Glutamatergic neuron (in vitro differentiated cells): Measurements from ENCODE around the gene C1orf216. TPM values are rescaled to one million over a fixed set of nuclear protein-coding genes. Genes with fewer than 3 reads are reported as not detected.
"Not testable (repeated sequence)": the region's sequence is repeated elsewhere in the genome, so short reads cannot be mapped to it uniquely, and the experiment has no call there.

Experiments
- DNase-seq: peaks from one replicate; pipeline ENCODE4 v3.0.0; 2022
- H3K27ac Mint-ChIP-seq: one replicate; pipeline ENCODE4 v1.8.0; 2020; ENCODE audit warnings: mild to moderate bottlenecking, mixed read lengths, inconsistent platforms; ENCODE audit not compliant: unreplicated experiment
- H3K27me3 Mint-ChIP-seq: one replicate; pipeline ENCODE4 v1.8.0; 2020; ENCODE audit warnings: mild to moderate bottlenecking, moderate library complexity, mixed read lengths, inconsistent platforms; ENCODE audit not compliant: unreplicated experiment
- H3K36me3 Mint-ChIP-seq: one replicate; pipeline ENCODE4 v1.8.0; 2020; ENCODE audit warnings: mild to moderate bottlenecking, mixed read lengths, inconsistent platforms; ENCODE audit not compliant: unreplicated experiment
- H3K4me1 Mint-ChIP-seq: one replicate; pipeline ENCODE4 v1.8.0; 2020; ENCODE audit warnings: mild to moderate bottlenecking, low read depth, mixed read lengths, inconsistent platforms; ENCODE audit not compliant: unreplicated experiment
- H3K4me3 Mint-ChIP-seq: one replicate; pipeline ENCODE4 v1.8.0; 2020; ENCODE audit warnings: mild to moderate bottlenecking, mixed read lengths, inconsistent platforms; ENCODE audit not compliant: unreplicated experiment
- H3K9me3 Mint-ChIP-seq: one replicate; pipeline ENCODE4 v1.8.0; 2020; ENCODE audit warnings: mild to moderate bottlenecking, moderate library complexity, mixed read lengths, inconsistent platforms; ENCODE audit not compliant: unreplicated experiment
- total RNA-seq: library from RNA; stranded (reverse); fragmentation: NEBNext Ultra II Directional; extraction: Animal tissue kit (Norgen Biotek cat#: 25700); gene quantifications from one replicate; pipeline ENCODE4 v1.2.1, GENCODE V29; 2021; ENCODE audit not compliant: unreplicated experiment
- TF ChIP-seq, protein P1 (sequence below): fragments of 200-600 bp; sonication (generic); IDR thresholded peaks from one replicate; pipeline ENCODE4 v1.5.0; 2021; ENCODE audit not compliant: partially characterized antibody, unreplicated experiment

Gene C1orf216
- total RNA-seq, 1 donor from 2014 or later = 21.6 TPM

DNA sequence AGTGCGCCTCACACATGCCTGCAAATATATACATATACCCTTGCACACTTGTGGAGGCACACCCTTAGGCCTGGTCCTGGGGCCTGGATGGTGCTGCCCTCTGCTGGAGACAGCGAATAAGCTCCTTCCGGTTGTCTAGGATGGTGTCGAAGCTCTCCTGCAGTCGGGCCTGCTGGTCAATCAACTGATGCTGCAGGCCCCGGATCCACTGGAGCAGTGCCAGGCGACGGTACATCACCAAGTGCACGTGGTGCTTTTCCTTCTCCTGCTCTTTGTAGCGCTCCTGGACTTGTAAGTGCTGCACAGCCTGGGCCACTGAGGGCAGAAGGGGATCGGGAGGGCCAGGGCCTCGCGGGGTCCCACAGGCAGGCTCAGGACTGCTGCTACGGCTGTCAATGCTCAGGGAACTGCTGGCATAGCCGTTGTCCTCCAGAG is 3.1 kb downstream of the C1orf216 start:
- peaks cover 6% of the 10 kb centered on the region for H3K27me3 Mint-ChIP-seq
- H3K4me1 Mint-ChIP-seq = peaks cover 23% of the 10 kb centered on the region
- H3K9me3 Mint-ChIP-seq = peaks cover 7% of the 10 kb centered on the region
- DNase-seq = peak; percentile 85
- TF ChIP-seq, protein P1, sequence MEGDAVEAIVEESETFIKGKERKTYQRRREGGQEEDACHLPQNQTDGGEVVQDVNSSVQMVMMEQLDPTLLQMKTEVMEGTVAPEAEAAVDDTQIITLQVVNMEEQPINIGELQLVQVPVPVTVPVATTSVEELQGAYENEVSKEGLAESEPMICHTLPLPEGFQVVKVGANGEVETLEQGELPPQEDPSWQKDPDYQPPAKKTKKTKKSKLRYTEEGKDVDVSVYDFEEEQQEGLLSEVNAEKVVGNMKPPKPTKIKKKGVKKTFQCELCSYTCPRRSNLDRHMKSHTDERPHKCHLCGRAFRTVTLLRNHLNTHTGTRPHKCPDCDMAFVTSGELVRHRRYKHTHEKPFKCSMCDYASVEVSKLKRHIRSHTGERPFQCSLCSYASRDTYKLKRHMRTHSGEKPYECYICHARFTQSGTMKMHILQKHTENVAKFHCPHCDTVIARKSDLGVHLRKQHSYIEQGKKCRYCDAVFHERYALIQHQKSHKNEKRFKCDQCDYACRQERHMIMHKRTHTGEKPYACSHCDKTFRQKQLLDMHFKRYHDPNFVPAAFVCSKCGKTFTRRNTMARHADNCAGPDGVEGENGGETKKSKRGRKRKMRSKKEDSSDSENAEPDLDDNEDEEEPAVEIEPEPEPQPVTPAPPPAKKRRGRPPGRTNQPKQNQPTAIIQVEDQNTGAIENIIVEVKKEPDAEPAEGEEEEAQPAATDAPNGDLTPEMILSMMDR = peak; percentile 86
- H3K4me3 Mint-ChIP-seq = peak overlapping the region; percentile 55
- H3K36me3 Mint-ChIP-seq = no peaks in the 10 kb centered on the region
- H3K27ac Mint-ChIP-seq = peak overlapping the region; percentile 9

DNA sequence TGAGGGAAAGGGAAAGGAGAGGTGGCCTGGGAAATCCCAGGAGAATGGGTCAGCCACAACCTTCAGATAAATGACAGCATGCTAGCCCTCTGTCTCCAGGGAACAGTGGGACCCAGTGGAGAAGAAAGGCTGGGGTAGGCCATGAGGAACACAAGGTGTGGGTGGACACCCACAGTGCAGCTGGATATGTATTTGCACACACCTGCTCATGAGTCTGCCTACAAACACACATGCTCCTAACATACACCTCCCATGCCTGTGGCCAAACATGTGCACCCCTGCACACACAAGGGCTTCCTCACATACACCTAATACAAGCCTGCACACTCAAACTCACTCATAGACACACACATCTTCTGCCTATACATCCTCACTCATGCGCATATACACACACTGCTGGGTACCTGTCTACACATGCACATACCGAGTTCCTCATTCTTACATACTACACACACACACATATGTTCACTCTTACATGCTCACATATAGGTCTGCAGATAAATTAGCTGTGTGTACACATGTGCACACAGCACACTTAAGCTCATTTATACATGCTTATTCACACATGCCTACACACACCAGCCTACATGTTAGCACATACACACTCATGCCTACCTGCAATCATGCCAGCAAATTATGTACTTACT is 3.6 kb downstream of the C1orf216 start:
- H3K4me1 Mint-ChIP-seq = peaks cover 23% of the 10 kb centered on the region
- DNase-seq = no peak
- peaks cover 6% of the 10 kb centered on the region for H3K27me3 Mint-ChIP-seq
- TF ChIP-seq, protein P1 = no peak
- H3K9me3 Mint-ChIP-seq = peaks cover 7% of the 10 kb centered on the region
- peak overlapping the region; percentile 55 for H3K4me3 Mint-ChIP-seq
- H3K36me3 Mint-ChIP-seq = no peaks in the 10 kb centered on the region
- H3K27ac Mint-ChIP-seq = peak overlapping the region; percentile 9

DNA sequence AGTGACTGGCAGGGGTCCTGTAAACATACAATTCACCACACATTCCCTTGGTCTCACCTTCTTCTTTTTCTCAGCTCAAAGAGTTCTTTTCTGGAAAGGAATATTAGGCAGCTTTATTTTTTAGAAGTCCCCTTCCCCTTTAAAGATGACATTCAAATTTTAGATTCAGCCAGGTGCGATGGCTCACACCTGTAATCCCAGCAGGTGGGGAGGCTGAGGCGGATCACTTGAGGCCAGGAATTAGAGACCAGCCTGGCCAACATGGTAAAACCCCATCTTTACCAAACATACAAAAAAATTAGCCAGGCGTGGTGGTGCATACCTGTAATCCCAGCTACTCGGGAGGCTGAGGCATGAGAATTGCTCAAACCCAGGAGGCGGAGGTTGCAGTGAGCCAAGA is 7.6 kb downstream of the C1orf216 start:
- not testable (repeated sequence) for H3K27ac Mint-ChIP-seq, DNase-seq, H3K4me3 Mint-ChIP-seq, H3K36me3 Mint-ChIP-seq
- Mint-ChIP-seq H3K4me1 (peaks cover 23% of the 10 kb centered on the region), H3K27me3 (peaks cover 15% of the 10 kb centered on the region), H3K9me3 (peaks cover 15% of the 10 kb centered on the region)

DNA sequence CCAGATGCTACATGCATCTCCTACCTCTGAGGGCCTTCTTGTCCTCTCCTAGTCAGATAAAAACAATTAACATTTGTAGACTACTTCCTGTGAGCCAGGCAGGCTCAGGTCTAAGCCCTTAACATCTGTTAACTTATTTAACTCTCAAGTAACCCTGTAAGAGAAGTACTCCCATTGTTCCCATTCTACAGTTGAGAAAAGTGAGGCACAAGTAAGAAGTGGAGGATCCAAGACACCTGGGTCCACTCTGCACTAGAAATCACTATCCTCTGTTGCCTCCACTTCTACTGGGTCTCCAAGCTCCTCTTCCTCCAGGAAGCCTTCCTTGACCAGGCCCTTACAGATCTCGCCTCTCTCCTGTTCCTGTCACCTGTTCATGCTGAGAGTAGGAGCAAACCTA is 9.7 kb downstream of the C1orf216 start:
- H3K9me3 Mint-ChIP-seq = peaks cover 12% of the 10 kb centered on the region
- H3K27ac Mint-ChIP-seq = peak overlapping the region; percentile 94
- H3K4me1 Mint-ChIP-seq = peaks cover 12% of the 10 kb centered on the region
- DNase-seq = no peak
- TF ChIP-seq, protein P1 = no peak
- no peaks in the 10 kb centered on the region for H3K36me3 Mint-ChIP-seq
- peak overlapping the region; percentile 83 for H3K4me3 Mint-ChIP-seq
- peaks cover 15% of the 10 kb centered on the region for H3K27me3 Mint-ChIP-seq

DNA sequence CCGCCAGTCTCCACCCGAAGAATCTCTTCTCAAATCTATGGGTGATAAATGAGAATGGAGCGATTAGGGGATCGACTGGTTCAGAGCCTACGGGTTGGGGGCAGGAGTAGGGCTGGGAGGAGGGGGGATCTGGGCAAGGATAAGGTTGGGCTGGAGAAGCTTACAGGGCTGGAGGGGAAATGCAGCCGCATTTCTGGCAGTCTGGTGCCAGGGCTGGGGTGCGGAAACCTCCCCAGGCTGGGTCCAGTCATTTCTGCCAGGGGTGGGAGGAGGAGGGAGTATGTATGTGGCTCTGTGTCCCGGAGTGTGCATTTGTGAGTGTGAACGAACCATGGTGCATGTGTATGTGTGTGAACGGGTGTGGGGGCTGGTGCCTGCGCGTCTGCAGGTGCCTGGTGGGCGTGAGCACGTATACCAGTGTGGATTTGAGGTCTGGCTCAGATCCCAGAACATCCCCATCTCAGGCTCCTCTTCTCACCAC is 10.2 kb downstream of the C1orf216 start:
- Mint-ChIP-seq H3K27me3 (peaks cover 15% of the 10 kb centered on the region), H3K4me3 (peak overlapping the region; percentile 83), H3K9me3 (peaks cover 12% of the 10 kb centered on the region), H3K36me3 (no peaks in the 10 kb centered on the region), H3K27ac (peak overlapping the region; percentile 94), H3K4me1 (peaks cover 12% of the 10 kb centered on the region)
- TF ChIP-seq, protein P1 = no peak
- peak; percentile 46 for DNase-seq
